SK-N-SH (cell line): Measurements from ENCODE around the gene PARN. TPM values are rescaled to one million over a fixed set of nuclear protein-coding genes. Genes with fewer than 3 reads are reported as not detected.

Experiments used
- CTCF ChIA-PET: fragments of 300-600, 350-600 bp; formaldehyde crosslinking; extraction: SDS; loops from one replicate; lab custom pipeline; 2021; lab: Yijun Ruan, JAX
- POLR2A ChIA-PET: fragments of 350-600 bp; sonication (Branson Sonifier 250); formaldehyde crosslinking; extraction: SDS; loops from one replicate; lab custom pipeline; 2020; ENCODE audit warnings: antibody characterized with exemption, inconsistent platforms; lab: Yijun Ruan, JAX
- DNase-seq: peaks from one replicate; pipeline ENCODE4 v3.0.0; 2012
- H2AFZ ChIP-seq: fragments of 200-600 bp; sonication (generic); 2 replicates; pipeline ENCODE4 v1.8.1; 2016; ENCODE audit warnings: antibody characterized with exemption, mild to moderate bottlenecking, low read depth
- H3F3A ChIP-seq: fragments of 200-600 bp; sonication (generic); replicated peaks from 2 replicates; pipeline ENCODE3; 2016; ENCODE audit warnings: antibody characterized with exemption, mild to moderate bottlenecking; ENCODE audit not compliant: insufficient read depth
- H3K27ac ChIP-seq, 2 experiments: fragments of 200-500 bp in 1 of 2; fragments of 200-600 bp in 1 of 2; sonication (Bioruptor generic) in 1 of 2; sonication (generic), shearing (Covaris generic) in 1 of 2; 2 replicates each; pipeline versions ENCODE4 v1.5.1 to v1.6.1; 2014 to 2016; ENCODE audit warnings: low read depth in 2 of 2, inconsistent platforms in 1 of 2, low read length in 1 of 2, mild to moderate bottlenecking in 1 of 2, mixed read lengths in 1 of 2
- H3K27me3 ChIP-seq: fragments of 200-600 bp; sonication (generic), shearing (Covaris generic); 2 replicates; pipeline ENCODE4 v1.6.1; 2016; ENCODE audit warnings: mixed run types; ENCODE audit not compliant: insufficient read depth
- H3K36me3 ChIP-seq, 2 experiments: fragments of 200-500 bp in 1 of 2; fragments of 200-600 bp in 1 of 2; sonication (Bioruptor generic) in 1 of 2; sonication (generic) in 1 of 2; replicated peaks in 1 of 2; 2 replicates each; pipeline versions ENCODE3 to v1.5.1; 2014 to 2016; ENCODE audit warnings: low read length in 1 of 2, mild to moderate bottlenecking in 1 of 2; ENCODE audit not compliant: insufficient read depth in 2 of 2, control insufficient read depth in 1 of 2
- H3K4me1 ChIP-seq, 2 experiments: fragments of 200-500 bp in 1 of 2; fragments of 200-600 bp in 1 of 2; sonication (Bioruptor generic) in 1 of 2; sonication (generic), shearing (Covaris generic) in 1 of 2; 2 replicates each; pipeline versions ENCODE4 v1.5.1 to v1.6.1; 2014 to 2016; ENCODE audit warnings: low read depth in 1 of 2, low read length in 1 of 2, mixed run types in 1 of 2; ENCODE audit not compliant: insufficient read depth in 2 of 2, control insufficient read depth in 1 of 2
- H3K4me2 ChIP-seq: fragments of 200-600 bp; sonication (generic), shearing (Covaris generic); 2 replicates; pipeline ENCODE4 v1.6.1; 2017; ENCODE audit warnings: mixed run types
- H3K4me3 ChIP-seq, 2 experiments: fragments of 200-500 bp in 1 of 2; fragments of 200-600 bp in 1 of 2; sonication (Bioruptor generic) in 1 of 2; sonication (generic), shearing (Covaris generic) in 1 of 2; 2 replicates each; pipeline versions ENCODE4 v1.5.1 to v1.8.1; 2014 to 2016; ENCODE audit warnings: low read depth in 2 of 2, inconsistent platforms in 1 of 2, low read length in 1 of 2, mild to moderate bottlenecking in 1 of 2, mixed read lengths in 1 of 2, moderate library complexity in 1 of 2
- H3K79me2 ChIP-seq: fragments of 200-600 bp; sonication (generic); 2 replicates; pipeline ENCODE4 v1.8.1; 2017; ENCODE audit warnings: mild to moderate bottlenecking; ENCODE audit not compliant: insufficient read depth
- H3K9ac ChIP-seq: fragments of 200-600 bp; sonication (generic); 2 replicates; pipeline ENCODE4 v1.6.1; 2017; ENCODE audit warnings: mixed run types
- H3K9me2 ChIP-seq: fragments of 200-600 bp; sonication (generic); 2 replicates; pipeline ENCODE4 v1.6.1; 2017; ENCODE audit warnings: mixed run types
- H3K9me3 ChIP-seq: fragments of 200-600 bp; sonication (generic); 2 replicates; pipeline ENCODE4 v1.6.1; 2017; ENCODE audit warnings: mixed run types, mild to moderate bottlenecking, moderate library complexity
- H4K20me1 ChIP-seq: fragments of 200-600 bp; sonication (generic); 2 replicates; pipeline ENCODE4 v1.6.1; 2017; ENCODE audit warnings: mild to moderate bottlenecking, mixed run types; ENCODE audit not compliant: insufficient read depth
- EP300 ChIP-seq, 2 experiments: IDR thresholded peaks; 2 replicates each; pipeline versions ENCODE4 v1.4.0 to v1.6.1; 2012; ENCODE audit warnings: borderline replicate concordance in 1 of 2, low read depth in 1 of 2, low read length in 1 of 2
- EZH2phosphoT487 ChIP-seq: fragments of 200-600 bp; sonication (generic); IDR thresholded peaks from 2 replicates; pipeline ENCODE4 v1.6.1; 2017; ENCODE audit warnings: low read depth, mixed run types, mild to moderate bottlenecking, antibody characterized with exemption, moderate library complexity, borderline replicate concordance
- FOSL2 ChIP-seq: IDR thresholded peaks from 2 replicates; pipeline ENCODE4 v1.4.0; 2012; ENCODE audit warnings: low read depth, mild to moderate bottlenecking, moderate library complexity, borderline replicate concordance
- GABPA ChIP-seq: IDR thresholded peaks from 2 replicates; pipeline ENCODE4 v1.4.0; 2012; ENCODE audit warnings: low read depth, mild to moderate bottlenecking
- GATA2 ChIP-seq: sonication (generic); formaldehyde crosslinking; IDR thresholded peaks from 2 replicates; pipeline ENCODE4 v1.5.0; 2020; ENCODE audit warnings: mild to moderate bottlenecking, missing genetic modification reagents
- JUND ChIP-seq: IDR thresholded peaks from 2 replicates; pipeline ENCODE4 v1.4.0; 2012
- MAX ChIP-seq: IDR thresholded peaks from 2 replicates; pipeline ENCODE4 v1.4.0; 2012; ENCODE audit warnings: low read depth
- NFIC ChIP-seq: IDR thresholded peaks from 2 replicates; pipeline ENCODE4 v1.4.0; 2012; ENCODE audit warnings: borderline replicate concordance
- PBX3 ChIP-seq: IDR thresholded peaks from 2 replicates; pipeline ENCODE4; 2012
- RAD21 ChIP-seq: IDR thresholded peaks from 2 replicates; pipeline ENCODE4 v1.6.1; 2012; ENCODE audit warnings: mild to moderate bottlenecking, low read length
- RCOR1 ChIP-seq: fragments of 150-350 bp; IDR thresholded peaks from 2 replicates; pipeline ENCODE4 v1.6.1; 2017; ENCODE audit warnings: antibody characterized with exemption, low read length
- RXRA ChIP-seq: IDR thresholded peaks from 2 replicates; pipeline ENCODE4 v1.4.0; 2012; ENCODE audit warnings: low read depth, mild to moderate bottlenecking, borderline replicate concordance
- SIN3A ChIP-seq: IDR thresholded peaks from 2 replicates; pipeline ENCODE4 v1.6.1; 2012; ENCODE audit warnings: low read depth, mild to moderate bottlenecking, low read length, moderate library complexity, borderline replicate concordance
- SMC3 ChIP-seq: IDR thresholded peaks from 2 replicates; pipeline ENCODE4 v1.6.1; 2012; ENCODE audit warnings: low read depth, low read length, improper control_type of control experiment
- TAF1 ChIP-seq: IDR thresholded peaks from 2 replicates; pipeline ENCODE4 v1.6.1; 2012; ENCODE audit warnings: low read depth, mild to moderate bottlenecking, low read length, moderate library complexity, borderline replicate concordance
- USF1 ChIP-seq: IDR thresholded peaks from 2 replicates; pipeline ENCODE4 v1.4.0; 2012; ENCODE audit warnings: low read depth, borderline replicate concordance
- YY1 ChIP-seq: IDR thresholded peaks from 2 replicates; pipeline ENCODE4 v1.4.0; 2012; ENCODE audit warnings: low read depth, mild to moderate bottlenecking
- WGBS: methylation state at CpG from one replicate; pipeline ENCODE4 v1.1.6; 2017; ENCODE audit warnings: low lambda C conversion rate; 5-methylcytosine and 5-hydroxymethylcytosine counted together
- polyA plus RNA-seq, 3 experiments: library from polyadenylated mRNA; depleted of rRNA; stranded (reverse); fragments of >200 nt; gene quantifications; 2 replicates each; pipeline ENCODE4 v1.2.3, GENCODE V29; 2012
- TF ChIP-seq, protein P1 (sequence below): IDR thresholded peaks from 2 replicates; pipeline ENCODE4 v1.6.1; 2012; ENCODE audit warnings: mild to moderate bottlenecking, low read depth, low read length, moderate library complexity

The PARN gene
- polyA plus RNA-seq, 1 of the 3 experiments (the other 2 are of a cell fraction): 20.5 TPM

DNA sequence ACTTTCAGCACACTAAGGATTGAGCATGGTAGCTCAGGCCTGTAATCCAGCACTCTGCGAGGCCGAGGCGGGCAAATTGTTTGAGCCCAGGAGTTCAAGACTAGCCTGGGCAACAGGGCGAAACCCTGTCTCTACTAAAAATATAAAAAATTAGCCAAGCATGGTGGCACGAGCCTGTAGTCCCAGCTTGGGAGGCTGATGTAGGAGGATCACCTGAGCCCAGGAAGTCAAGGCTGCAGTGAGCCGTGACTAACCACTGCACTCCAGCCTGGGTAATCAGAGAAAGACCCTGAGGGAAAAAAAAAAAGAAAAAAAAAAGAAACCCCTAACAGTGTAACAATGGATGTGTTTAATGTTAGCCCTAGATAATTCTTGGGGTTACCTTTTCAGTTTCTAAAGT lies 24.0 kb downstream of the PARN start:
- H3K9me2 ChIP-seq: no peaks in the 10 kb centered on the region
- POLR2A ChIA-PET: no interaction called here
- peaks cover 58 to 63% of the 10 kb centered on the region in 2 experiments for H3K36me3 ChIP-seq
- DNase-seq: no peak
- H3K27ac ChIP-seq: no peak overlapping the region
- no peaks in the 10 kb centered on the region for H4K20me1 ChIP-seq
- no peak overlapping the region for H3K4me3 ChIP-seq
- 0 out of 2 replicates have a peak, but pooled peaks cover 3% of the 10 kb centered on the region for H3K79me2 ChIP-seq
- H3F3A ChIP-seq: peaks cover 3% of the 10 kb centered on the region
- no peak for TF ChIP-seq PBX3
- TF ChIP-seq GATA2 (CRISPR knock-in tag): no peak
- TF ChIP-seq YY1: no peak
- TF ChIP-seq RCOR1: no peak
- no peak for TF ChIP-seq NFIC
- TF ChIP-seq EP300 (IDR thresholded peaks at IDR 0.05; ENCODE audit: borderline replicate concordance in 1 of 2, low read depth in 1 of 2, low read length in 1 of 2): no peak
- no peak for TF ChIP-seq USF1
- no peak for TF ChIP-seq RAD21
- TF ChIP-seq FOSL2: no peak
- no peak for TF ChIP-seq RXRA
- TF ChIP-seq SMC3: no peak
- no peak for TF ChIP-seq JUND
- TF ChIP-seq EZH2phosphoT487: no peak
- no peak for TF ChIP-seq GABPA
- no peak for TF ChIP-seq MAX
- no peak for TF ChIP-seq SIN3A
- TF ChIP-seq, protein P1, sequence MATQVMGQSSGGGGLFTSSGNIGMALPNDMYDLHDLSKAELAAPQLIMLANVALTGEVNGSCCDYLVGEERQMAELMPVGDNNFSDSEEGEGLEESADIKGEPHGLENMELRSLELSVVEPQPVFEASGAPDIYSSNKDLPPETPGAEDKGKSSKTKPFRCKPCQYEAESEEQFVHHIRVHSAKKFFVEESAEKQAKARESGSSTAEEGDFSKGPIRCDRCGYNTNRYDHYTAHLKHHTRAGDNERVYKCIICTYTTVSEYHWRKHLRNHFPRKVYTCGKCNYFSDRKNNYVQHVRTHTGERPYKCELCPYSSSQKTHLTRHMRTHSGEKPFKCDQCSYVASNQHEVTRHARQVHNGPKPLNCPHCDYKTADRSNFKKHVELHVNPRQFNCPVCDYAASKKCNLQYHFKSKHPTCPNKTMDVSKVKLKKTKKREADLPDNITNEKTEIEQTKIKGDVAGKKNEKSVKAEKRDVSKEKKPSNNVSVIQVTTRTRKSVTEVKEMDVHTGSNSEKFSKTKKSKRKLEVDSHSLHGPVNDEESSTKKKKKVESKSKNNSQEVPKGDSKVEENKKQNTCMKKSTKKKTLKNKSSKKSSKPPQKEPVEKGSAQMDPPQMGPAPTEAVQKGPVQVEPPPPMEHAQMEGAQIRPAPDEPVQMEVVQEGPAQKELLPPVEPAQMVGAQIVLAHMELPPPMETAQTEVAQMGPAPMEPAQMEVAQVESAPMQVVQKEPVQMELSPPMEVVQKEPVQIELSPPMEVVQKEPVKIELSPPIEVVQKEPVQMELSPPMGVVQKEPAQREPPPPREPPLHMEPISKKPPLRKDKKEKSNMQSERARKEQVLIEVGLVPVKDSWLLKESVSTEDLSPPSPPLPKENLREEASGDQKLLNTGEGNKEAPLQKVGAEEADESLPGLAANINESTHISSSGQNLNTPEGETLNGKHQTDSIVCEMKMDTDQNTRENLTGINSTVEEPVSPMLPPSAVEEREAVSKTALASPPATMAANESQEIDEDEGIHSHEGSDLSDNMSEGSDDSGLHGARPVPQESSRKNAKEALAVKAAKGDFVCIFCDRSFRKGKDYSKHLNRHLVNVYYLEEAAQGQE: no peak
- no peak for TF ChIP-seq TAF1
- TF ChIP-seq, all 33 proteins: peak for 0
- no peaks in the 10 kb centered on the region for H3K27me3 ChIP-seq
- CTCF ChIA-PET: no interaction called here
- no peak overlapping the region for H3K4me2 ChIP-seq
- no peaks in the 10 kb centered on the region for H3K9me3 ChIP-seq
- no peak overlapping the region for H3K9ac ChIP-seq
- H2AFZ ChIP-seq: no peak overlapping the region
- H3K4me1 ChIP-seq: no peaks in the 10 kb centered on the region
- 82% methylated on average over 6 of the region's 6 CpGs for WGBS
